Measurements from ENCODE around the gene SUGCT.

The SUGCT gene

GRCh38 chr7:40889539-40889938 is 754.7 kb downstream of the SUGCT start:
- FAIRE-seq, result no peak

- peak; percentile 51 for FAIRE-seq
Measured at GRCh38 chr7:40890088-40890692, 755.4 kb downstream of the SUGCT start.

- no peak for FAIRE-seq
Measured at GRCh38 chr7:40891232-40891631, 756.4 kb downstream of the SUGCT start.

- no peak for FAIRE-seq
Measured at GRCh38 chr7:40899151-40899550, 764.3 kb downstream of the SUGCT start.

- FAIRE-seq, result no peak
Measured at GRCh38 chr7:40899636-40900507, 765.1 kb downstream of the SUGCT start.

- no peak for FAIRE-seq
Measured at GRCh38 chr7:40903872-40904271, 769.1 kb downstream of the SUGCT start.

GRCh38 chr7:40907286-40907685 is 772.5 kb downstream of the SUGCT start:
- FAIRE-seq, result no peak

- no peak for FAIRE-seq
Measured at GRCh38 chr7:40909346-40909980, 774.7 kb downstream of the SUGCT start.
